ENCODE data around the gene HOXB6. TPM values are rescaled to one million over a fixed set of nuclear protein-coding genes. Genes with fewer than 3 reads are reported as not detected.

The HOXB6 gene
- total RNA-seq, 1 donor from 2014 or later = not detected

DNA sequence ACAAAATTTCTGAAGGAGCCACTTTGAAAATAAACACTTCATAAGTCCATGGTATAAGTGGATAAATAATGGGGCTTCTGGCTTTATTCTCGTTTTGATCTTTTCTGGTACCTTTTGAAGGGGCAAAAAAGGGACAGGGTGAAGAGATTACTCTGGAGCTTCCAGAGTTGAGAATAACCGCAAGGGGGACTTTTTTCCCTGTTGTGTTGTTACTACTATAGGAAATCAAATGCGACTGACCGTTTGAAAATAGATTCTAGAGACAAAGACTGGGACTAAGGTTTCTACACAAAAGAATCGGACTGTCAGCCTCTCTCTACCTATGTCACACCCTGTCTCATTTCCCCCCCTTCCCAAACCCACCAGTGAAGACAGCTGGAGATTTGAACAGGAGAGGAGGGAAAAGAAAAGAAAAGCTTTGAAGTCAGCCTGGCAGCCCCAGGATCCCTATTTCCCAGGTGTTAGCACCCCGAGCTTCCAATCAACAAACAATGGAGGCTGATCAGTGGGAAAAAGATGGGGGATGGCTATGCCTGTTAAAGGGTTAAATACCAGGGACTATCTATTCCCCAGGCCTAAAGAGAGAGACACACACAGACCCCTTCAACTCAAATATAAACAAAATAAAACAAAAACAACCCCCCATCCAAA lies 35.0 kb downstream of the HOXB6 start:
- H3K4me3 Mint-ChIP-seq (ENCODE audit: unreplicated experiment) = no peak overlapping the region
- H3K27me3 Mint-ChIP-seq (ENCODE audit: unreplicated experiment) = peaks cover 43% of the 10 kb centered on the region
- no peaks in the 10 kb centered on the region for H3K36me3 Mint-ChIP-seq (ENCODE audit: unreplicated experiment)
- no peaks in the 10 kb centered on the region for H3K9me3 Mint-ChIP-seq (ENCODE audit: unreplicated experiment)
- DNase-seq (ENCODE audit: extremely low spot score, unreplicated experiment) = no peak
- TF ChIP-seq, protein P1, sequence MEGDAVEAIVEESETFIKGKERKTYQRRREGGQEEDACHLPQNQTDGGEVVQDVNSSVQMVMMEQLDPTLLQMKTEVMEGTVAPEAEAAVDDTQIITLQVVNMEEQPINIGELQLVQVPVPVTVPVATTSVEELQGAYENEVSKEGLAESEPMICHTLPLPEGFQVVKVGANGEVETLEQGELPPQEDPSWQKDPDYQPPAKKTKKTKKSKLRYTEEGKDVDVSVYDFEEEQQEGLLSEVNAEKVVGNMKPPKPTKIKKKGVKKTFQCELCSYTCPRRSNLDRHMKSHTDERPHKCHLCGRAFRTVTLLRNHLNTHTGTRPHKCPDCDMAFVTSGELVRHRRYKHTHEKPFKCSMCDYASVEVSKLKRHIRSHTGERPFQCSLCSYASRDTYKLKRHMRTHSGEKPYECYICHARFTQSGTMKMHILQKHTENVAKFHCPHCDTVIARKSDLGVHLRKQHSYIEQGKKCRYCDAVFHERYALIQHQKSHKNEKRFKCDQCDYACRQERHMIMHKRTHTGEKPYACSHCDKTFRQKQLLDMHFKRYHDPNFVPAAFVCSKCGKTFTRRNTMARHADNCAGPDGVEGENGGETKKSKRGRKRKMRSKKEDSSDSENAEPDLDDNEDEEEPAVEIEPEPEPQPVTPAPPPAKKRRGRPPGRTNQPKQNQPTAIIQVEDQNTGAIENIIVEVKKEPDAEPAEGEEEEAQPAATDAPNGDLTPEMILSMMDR (IDR thresholded peaks at IDR 0.05) = no peak
- H3K27ac Mint-ChIP-seq (ENCODE audit: unreplicated experiment) = no peak overlapping the region
- H3K4me1 Mint-ChIP-seq (ENCODE audit: unreplicated experiment) = no peaks in the 10 kb centered on the region

DNA sequence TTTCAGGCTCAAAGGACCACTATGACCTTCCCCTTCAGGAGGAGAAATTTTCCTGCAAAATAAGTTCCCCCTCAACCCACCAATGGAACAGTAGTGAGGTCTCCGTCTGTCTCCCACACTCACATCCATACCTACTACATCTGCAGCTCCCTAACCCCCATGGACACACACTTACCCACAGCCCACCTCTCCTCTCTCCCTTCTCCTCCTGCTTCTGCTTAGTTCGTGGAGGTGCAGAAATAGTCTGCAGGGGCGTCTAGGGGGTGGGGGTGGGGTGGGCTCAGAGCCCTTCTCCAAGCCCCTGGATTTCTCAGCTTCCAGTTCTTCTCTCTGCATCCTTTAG lies 35.6 kb downstream of the HOXB6 start:
- H3K4me3 Mint-ChIP-seq (ENCODE audit: unreplicated experiment) = no peak overlapping the region
- no peak overlapping the region for H3K27ac Mint-ChIP-seq (ENCODE audit: unreplicated experiment)
- DNase-seq (ENCODE audit: extremely low spot score, unreplicated experiment) = no peak
- H3K36me3 Mint-ChIP-seq (ENCODE audit: unreplicated experiment) = no peaks in the 10 kb centered on the region
- TF ChIP-seq, protein P1 (IDR thresholded peaks at IDR 0.05) = no peak
- no peaks in the 10 kb centered on the region for H3K9me3 Mint-ChIP-seq (ENCODE audit: unreplicated experiment)
- peaks cover 37% of the 10 kb centered on the region for H3K27me3 Mint-ChIP-seq (ENCODE audit: unreplicated experiment)
- H3K4me1 Mint-ChIP-seq (ENCODE audit: unreplicated experiment) = no peaks in the 10 kb centered on the region

DNA sequence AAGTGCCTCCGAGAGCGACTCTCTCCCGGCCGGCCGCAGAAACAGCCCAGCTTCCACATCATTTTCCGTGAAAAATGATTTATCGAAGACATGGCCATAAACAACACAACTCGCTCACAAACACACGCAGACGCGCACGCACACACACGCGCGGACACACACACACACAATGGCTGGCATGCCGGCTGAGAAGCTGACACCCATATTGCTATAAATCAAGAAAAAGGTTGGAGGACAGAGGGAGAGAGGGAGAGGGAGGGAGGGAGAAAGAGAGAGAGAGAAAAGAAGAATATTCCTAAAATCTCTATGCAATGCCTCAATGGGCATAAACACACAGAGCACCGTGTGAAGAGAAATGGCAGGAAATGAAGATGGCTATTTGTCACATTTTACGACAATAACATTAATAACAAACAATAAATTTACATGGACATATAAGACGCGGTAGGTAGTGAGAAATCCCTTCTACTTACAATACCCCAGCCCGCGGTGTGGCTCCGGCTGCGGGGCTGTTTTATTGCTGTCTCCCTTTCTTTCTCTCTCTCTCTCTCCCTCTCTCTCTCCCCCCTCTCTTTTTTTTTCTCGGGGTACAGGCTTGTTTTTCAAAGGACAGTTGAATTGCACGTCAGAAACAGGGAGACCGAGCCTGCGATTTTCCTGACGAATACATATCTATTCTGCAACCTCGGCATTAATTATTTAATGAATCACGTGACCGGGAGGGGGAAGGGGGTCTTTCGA lies 36.1 kb downstream of the HOXB6 start:
- Mint-ChIP-seq H3K27me3 (ENCODE audit: unreplicated experiment) (peaks cover 34% of the 10 kb centered on the region), H3K4me1 (ENCODE audit: unreplicated experiment) (no peaks in the 10 kb centered on the region), H3K36me3 (ENCODE audit: unreplicated experiment) (no peaks in the 10 kb centered on the region), H3K4me3 (ENCODE audit: unreplicated experiment) (no peak overlapping the region), H3K27ac (ENCODE audit: unreplicated experiment) (no peak overlapping the region), H3K9me3 (ENCODE audit: unreplicated experiment) (no peaks in the 10 kb centered on the region)
- TF ChIP-seq, protein P1 (IDR thresholded peaks at IDR 0.05) = no peak
- no peak for DNase-seq (ENCODE audit: extremely low spot score, unreplicated experiment)

DNA sequence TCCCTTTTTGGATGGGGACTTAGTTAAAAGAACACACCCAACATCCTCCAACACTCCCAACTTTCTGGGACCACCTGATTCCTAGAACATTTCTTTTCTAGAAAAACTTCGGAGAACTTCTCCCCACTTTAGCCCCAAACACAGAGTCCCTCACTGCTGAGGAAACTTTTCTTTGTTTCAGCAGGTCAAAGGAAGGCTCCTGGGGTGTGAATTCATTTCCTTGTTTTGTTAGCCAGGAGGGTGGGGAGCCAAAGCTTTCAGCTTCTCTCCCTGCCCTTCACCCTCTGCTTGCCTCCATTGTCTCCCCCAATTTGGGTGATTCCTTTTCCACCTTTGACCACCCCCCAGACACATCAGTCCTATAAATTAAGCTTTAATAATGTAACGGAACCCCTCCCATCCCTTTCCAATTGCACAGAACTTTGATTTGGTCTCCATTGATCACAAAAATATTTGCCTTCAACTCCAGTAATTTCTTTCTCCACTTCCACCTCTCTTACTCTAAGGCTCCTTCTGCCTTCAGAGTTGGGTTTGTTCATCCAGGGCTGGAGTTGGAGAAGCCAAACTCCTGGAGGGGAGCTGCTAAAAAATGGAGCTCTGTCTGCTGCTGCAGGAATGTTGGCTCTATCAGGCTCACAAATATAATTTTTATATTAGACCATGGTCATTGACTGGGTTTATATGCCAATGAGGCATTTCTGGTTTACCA lies 37.0 kb downstream of the HOXB6 start:
- no peaks in the 10 kb centered on the region for H3K36me3 Mint-ChIP-seq (ENCODE audit: unreplicated experiment)
- H3K4me3 Mint-ChIP-seq (ENCODE audit: unreplicated experiment) = no peak overlapping the region
- DNase-seq (ENCODE audit: extremely low spot score, unreplicated experiment) = no peak
- TF ChIP-seq, protein P1 (IDR thresholded peaks at IDR 0.05) = no peak
- no peak overlapping the region for H3K27ac Mint-ChIP-seq (ENCODE audit: unreplicated experiment)
- no peaks in the 10 kb centered on the region for H3K4me1 Mint-ChIP-seq (ENCODE audit: unreplicated experiment)
- no peaks in the 10 kb centered on the region for H3K9me3 Mint-ChIP-seq (ENCODE audit: unreplicated experiment)
- peaks cover 34% of the 10 kb centered on the region for H3K27me3 Mint-ChIP-seq (ENCODE audit: unreplicated experiment)

DNA sequence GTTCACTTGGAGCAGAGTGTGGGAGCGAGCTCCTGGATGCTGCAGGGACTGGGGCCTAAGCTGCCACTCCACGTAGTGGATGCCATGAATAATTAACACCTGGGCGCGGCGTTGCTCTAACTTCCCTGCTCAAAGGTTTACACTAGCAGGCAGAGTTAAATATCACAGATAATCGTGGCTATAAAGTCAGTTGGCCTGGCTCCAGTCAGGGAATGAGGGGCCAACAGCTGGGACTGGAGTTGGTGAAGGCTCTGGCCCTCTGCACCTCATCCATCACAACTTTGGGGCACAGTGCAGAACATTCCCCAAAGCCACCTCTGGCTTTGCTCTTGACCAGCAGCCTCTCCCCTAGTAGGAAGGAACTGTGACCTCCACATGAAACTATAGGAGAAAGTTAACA lies 37.6 kb downstream of the HOXB6 start:
- H3K27me3 Mint-ChIP-seq (ENCODE audit: unreplicated experiment) = peaks cover 34% of the 10 kb centered on the region

More for the DNA sequence above, 37.6 kb downstream of the HOXB6 start:
- H3K4me3 Mint-ChIP-seq (ENCODE audit: unreplicated experiment) = no peak overlapping the region
- no peak for DNase-seq (ENCODE audit: extremely low spot score, unreplicated experiment)
- H3K4me1 Mint-ChIP-seq (ENCODE audit: unreplicated experiment) = no peaks in the 10 kb centered on the region
- no peaks in the 10 kb centered on the region for H3K9me3 Mint-ChIP-seq (ENCODE audit: unreplicated experiment)
- TF ChIP-seq, protein P1 (IDR thresholded peaks at IDR 0.05) = no peak
- H3K36me3 Mint-ChIP-seq (ENCODE audit: unreplicated experiment) = no peaks in the 10 kb centered on the region
- no peak overlapping the region for H3K27ac Mint-ChIP-seq (ENCODE audit: unreplicated experiment)
